SH-SY5Y (cell line): ENCODE data around the gene PLCG2.

Experiments
- GATA2 ChIP-seq: IDR thresholded peaks from 2 replicates; pipeline ENCODE4 v1.6.1; 2011; ENCODE audit warnings: mild to moderate bottlenecking, low read depth, low read length
- GATA3 ChIP-seq: IDR thresholded peaks from 2 replicates; pipeline ENCODE4 v1.6.1; 2011; ENCODE audit warnings: low read depth, mild to moderate bottlenecking, low read length, moderate library complexity

DNA sequence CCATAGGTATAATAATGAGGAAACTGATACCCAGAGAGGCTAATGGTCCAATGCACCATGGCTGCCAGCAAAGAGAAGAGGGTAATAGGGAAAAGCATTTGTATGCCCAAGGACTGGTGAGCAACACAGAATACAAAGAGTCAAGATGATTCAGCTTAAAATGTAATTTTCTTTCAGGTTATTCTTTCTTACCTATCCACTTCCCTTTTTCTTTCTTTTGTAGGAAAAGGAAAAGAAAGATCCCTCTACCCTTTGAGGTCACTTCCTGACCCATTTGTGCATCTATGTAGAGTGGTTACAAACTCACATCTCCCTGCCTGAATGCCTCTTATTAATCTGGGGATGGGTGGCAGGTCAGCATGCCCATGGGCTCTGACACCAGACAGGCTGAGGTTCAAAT, 3.5 kb upstream of the PLCG2 start:
- TF ChIP-seq GATA3 = no peak
- TF ChIP-seq GATA2 = no peak
